Liver (tissue), 9 donors: ENCODE measurements around the gene ALDH5A1. TPM values are rescaled to one million over a fixed set of nuclear protein-coding genes. Genes with fewer than 3 reads are reported as not detected.

Experiments
- DNase-seq: peaks from one replicate; pipeline ENCODE4 v3.0.0-alpha.2; 2017; ENCODE audit warnings: low spot score
- H3K27ac ChIP-seq, 2 donors: one replicate each; pipeline ENCODE4 v1.7.0; 2013; ENCODE audit warnings: inconsistent platforms in 2 of 2, low read length in 2 of 2, control low read depth in 1 of 2, low read depth in 1 of 2, mild to moderate bottlenecking in 1 of 2
- H3K27me3 ChIP-seq, 4 donors: one replicate each; pipeline versions ENCODE4 v1.6.1 to v1.7.0; 2013; ENCODE audit warnings: low read length in 3 of 4, inconsistent platforms in 1 of 4, mild to moderate bottlenecking in 1 of 4, moderate library complexity in 1 of 4; ENCODE audit not compliant: control insufficient read depth in 4 of 4, insufficient read depth in 4 of 4
- H3K36me3 ChIP-seq, 4 donors: one replicate each; pipeline versions ENCODE4 v1.6.1 to v1.7.0; 2013; ENCODE audit warnings: low read length in 3 of 4, mild to moderate bottlenecking in 3 of 4, low read depth in 1 of 4, moderate library complexity in 1 of 4; ENCODE audit not compliant: control insufficient read depth in 4 of 4, insufficient read depth in 3 of 4
- H3K4me1 ChIP-seq, 4 donors: one replicate each; pipeline versions ENCODE4 v1.6.1 to v1.7.0; 2013; ENCODE audit warnings: low read length in 3 of 4, mild to moderate bottlenecking in 3 of 4, moderate library complexity in 1 of 4; ENCODE audit not compliant: control insufficient read depth in 4 of 4, insufficient read depth in 4 of 4
- H3K4me3 ChIP-seq, 3 donors: one replicate each; pipeline versions ENCODE4 v1.6.1 to v1.7.0; 2013; ENCODE audit warnings: low read length in 3 of 3, control low read depth in 1 of 3, low read depth in 1 of 3, mild to moderate bottlenecking in 1 of 3
- H3K9ac ChIP-seq, 2 donors: one replicate each; pipeline ENCODE4 v1.7.0; 2013; ENCODE audit warnings: low read length in 2 of 2, mild to moderate bottlenecking in 2 of 2, moderate library complexity in 2 of 2, control low read depth in 1 of 2, low read depth in 1 of 2
- H3K9me3 ChIP-seq, 4 donors: one replicate each; pipeline versions ENCODE4 v1.6.1 to v1.7.0; 2013; ENCODE audit warnings: low read length in 3 of 4; ENCODE audit not compliant: control insufficient read depth in 4 of 4
- ATF3 ChIP-seq: IDR thresholded peaks from 2 replicates; pipeline ENCODE4 v1.6.1; 2016; ENCODE audit warnings: antibody characterized with exemption
- CTCF ChIP-seq: fragments of 150-350 bp; IDR thresholded peaks from 2 replicates; pipeline ENCODE4 v1.5.1; 2017; ENCODE audit warnings: improper control_type of control experiment, low read depth, low read length; ENCODE audit not compliant: missing input control
- EGR1 ChIP-seq, 2 donors: IDR thresholded peaks; 2 replicates each; pipeline ENCODE4 v1.6.1; 2016 to 2018; ENCODE audit warnings: antibody characterized with exemption in 2 of 2, low read depth in 2 of 2
- FOXA1 ChIP-seq: IDR thresholded peaks from 2 replicates; pipeline ENCODE4 v1.6.1; 2016; ENCODE audit warnings: antibody characterized with exemption
- FOXA2 ChIP-seq: IDR thresholded peaks from 2 replicates; pipeline ENCODE4 v1.6.1; 2016; ENCODE audit warnings: antibody characterized with exemption
- GABPA ChIP-seq, 2 donors: IDR thresholded peaks in 1 of 2; conservative IDR thresholded peaks in 1 of 2; 2 replicates each; pipeline ENCODE4 v1.6.1; 2016; ENCODE audit warnings: antibody characterized with exemption in 2 of 2, mild to moderate bottlenecking in 1 of 2, moderate library complexity in 1 of 2
- HNF4A ChIP-seq, 2 donors: conservative IDR thresholded peaks; 2 replicates each; pipeline ENCODE4 v1.6.1; 2016; ENCODE audit warnings: antibody characterized with exemption in 2 of 2, mild to moderate bottlenecking in 2 of 2
- HNF4G ChIP-seq: IDR thresholded peaks from 2 replicates; pipeline ENCODE4 v1.6.1; 2016; ENCODE audit warnings: antibody characterized with exemption
- JUND ChIP-seq, 2 donors: IDR thresholded peaks; 2 replicates each; pipeline ENCODE4 v1.6.1; 2016; ENCODE audit warnings: antibody characterized with exemption in 2 of 2
- MAX ChIP-seq: IDR thresholded peaks from 2 replicates; pipeline ENCODE4 v1.6.1; 2016; ENCODE audit warnings: antibody characterized with exemption
- NR2F2 ChIP-seq: IDR thresholded peaks from 2 replicates; pipeline ENCODE4 v1.6.1; 2016; ENCODE audit warnings: antibody characterized with exemption
- RAD21 ChIP-seq, 2 donors: IDR thresholded peaks; 2 replicates each; pipeline ENCODE4 v1.6.1; 2016; ENCODE audit warnings: antibody characterized with exemption in 2 of 2, mild to moderate bottlenecking in 2 of 2
- REST ChIP-seq: IDR thresholded peaks from 2 replicates; pipeline ENCODE4 v1.6.1; 2016; ENCODE audit warnings: antibody characterized with exemption, mild to moderate bottlenecking
- RXRA ChIP-seq, 2 donors: IDR thresholded peaks; 2 replicates each; pipeline ENCODE4 v1.6.1; 2017 to 2018; ENCODE audit warnings: antibody characterized with exemption in 2 of 2, mild to moderate bottlenecking in 1 of 2
- SP1 ChIP-seq: IDR thresholded peaks from 2 replicates; pipeline ENCODE4 v1.6.1; 2018; ENCODE audit warnings: antibody characterized with exemption, mild to moderate bottlenecking
- TAF1 ChIP-seq: conservative IDR thresholded peaks from 2 replicates; pipeline ENCODE4 v1.6.1; 2016; ENCODE audit warnings: antibody characterized with exemption, mild to moderate bottlenecking
- YY1 ChIP-seq: IDR thresholded peaks from 2 replicates; pipeline ENCODE4 v1.6.1; 2016; ENCODE audit warnings: antibody characterized with exemption, mild to moderate bottlenecking
- ZBTB33 ChIP-seq: IDR thresholded peaks from 2 replicates; pipeline ENCODE4 v1.6.1; 2016; ENCODE audit warnings: antibody characterized with exemption
- whole genome bisulfite sequencing: extraction: QIAGEN DNeasy Blood & Tissue Kit; methylation state at CpG from one replicate; pipeline ENCODE4 v1.1.7; 2013; 5-methylcytosine and 5-hydroxymethylcytosine counted together
- polyA plus RNA-seq, 2 donors: library from polyadenylated mRNA; stranded (reverse) in 1 of 2; unstranded in 1 of 2; fragments of 200-250 nt in 1 of 2; fragments of >200 nt in 1 of 2; fragmentation: Nextera tagmentation in 1 of 2; extraction: Ambion mirVana in 1 of 2; gene quantifications; one replicate each; pipeline versions ENCODE4 v1.2.1 to v1.2.3, GENCODE V29; 2013 to 2015
- total RNA-seq, 2 donors: library from RNA; depleted of rRNA; stranded (reverse); fragments of >200 nt; gene quantifications; one replicate each; pipeline ENCODE4 v1.2.3, GENCODE V29; 2014
- donor health status: healthy.
- donor health status: healthy.
- donor health status: healthy.
- donor health status: healthy.
- donor health status: healthy.

ALDH5A1 gene
- total and polyA plus RNA-seq, 4 donors, result 18.2 to 26.8 (median 19.6) TPM

- Histone ChIP-seq H3K27me3 (no peaks in the 10 kb centered on the region), H3K36me3 (peaks cover 5 to 24% (median 22%) of the 10 kb centered on the region in 4 donors), H3K27ac (no peak overlapping the region), H3K4me3 (no peak overlapping the region), H3K4me1 (no peaks in the 10 kb centered on the region), H3K9me3 (no peaks in the 10 kb centered on the region), H3K9ac (no peak overlapping the region)
- TF ChIP-seq FOXA1 (no peak), NR2F2 (no peak), RXRA (IDR thresholded peaks at IDR 0.05) (no peak), MAX (no peak), REST (no peak), RAD21 (IDR thresholded peaks at IDR 0.05) (no peak), YY1 (no peak), FOXA2 (no peak), CTCF (no peak), HNF4G (no peak), TAF1 (no peak), ZBTB33 (no peak), JUND (IDR thresholded peaks at IDR 0.05) (no peak), HNF4A (conservative IDR thresholded peaks at IDR 0.05) (no peak), GABPA (IDR thresholded peaks at IDR 0.05 in 1 of 2, conservative IDR thresholded peaks at IDR 0.05 in 1 of 2) (no peak), EGR1 (IDR thresholded peaks at IDR 0.05; ENCODE audit: low read depth in 2 of 2) (no peak), ATF3 (no peak), SP1 (no peak)
- 89% methylated on average over 5 of the region's 5 CpGs for WGBS
- no peak for DNase-seq
Measured at GRCh38 chr6:24454452-24454851, 40.3 kb upstream of the ALDH5A1 start.
